22Rv1 (cell line): ENCODE results near the gene CDC14A.

Experiments used
- ZFX ChIP-seq: fragments of 450-650 bp; IDR thresholded peaks from 2 replicates; pipeline ENCODE4 v1.6.1; 2017; ENCODE audit warnings: antibody characterized with exemption, borderline replicate concordance
- TF ChIP-seq, protein P1 (sequence below): fragments of 450-650 bp; IDR thresholded peaks from 2 replicates; pipeline ENCODE4 v1.5.1; 2017; ENCODE audit warnings: mild to moderate bottlenecking

GRCh38 chr1:100363831-100364230 lies 11.5 kb downstream of the CDC14A start:
- TF ChIP-seq, protein P1, sequence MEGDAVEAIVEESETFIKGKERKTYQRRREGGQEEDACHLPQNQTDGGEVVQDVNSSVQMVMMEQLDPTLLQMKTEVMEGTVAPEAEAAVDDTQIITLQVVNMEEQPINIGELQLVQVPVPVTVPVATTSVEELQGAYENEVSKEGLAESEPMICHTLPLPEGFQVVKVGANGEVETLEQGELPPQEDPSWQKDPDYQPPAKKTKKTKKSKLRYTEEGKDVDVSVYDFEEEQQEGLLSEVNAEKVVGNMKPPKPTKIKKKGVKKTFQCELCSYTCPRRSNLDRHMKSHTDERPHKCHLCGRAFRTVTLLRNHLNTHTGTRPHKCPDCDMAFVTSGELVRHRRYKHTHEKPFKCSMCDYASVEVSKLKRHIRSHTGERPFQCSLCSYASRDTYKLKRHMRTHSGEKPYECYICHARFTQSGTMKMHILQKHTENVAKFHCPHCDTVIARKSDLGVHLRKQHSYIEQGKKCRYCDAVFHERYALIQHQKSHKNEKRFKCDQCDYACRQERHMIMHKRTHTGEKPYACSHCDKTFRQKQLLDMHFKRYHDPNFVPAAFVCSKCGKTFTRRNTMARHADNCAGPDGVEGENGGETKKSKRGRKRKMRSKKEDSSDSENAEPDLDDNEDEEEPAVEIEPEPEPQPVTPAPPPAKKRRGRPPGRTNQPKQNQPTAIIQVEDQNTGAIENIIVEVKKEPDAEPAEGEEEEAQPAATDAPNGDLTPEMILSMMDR, result no peak
- no peak for TF ChIP-seq ZFX
